SK-N-SH (cell line): Measurements from ENCODE around the gene IAH1. TPM values are rescaled to one million over a fixed set of nuclear protein-coding genes. Genes with fewer than 3 reads are reported as not detected.
A peak's percentile ranks its signal among the peaks of the same experiment; 100 is the strongest.

ENCODE experiments used
- CTCF ChIA-PET: fragments of 300-600, 350-600 bp; formaldehyde crosslinking; extraction: SDS; loops from one replicate; lab custom pipeline; 2021; lab: Yijun Ruan, JAX
- POLR2A ChIA-PET: fragments of 350-600 bp; sonication (Branson Sonifier 250); formaldehyde crosslinking; extraction: SDS; loops from one replicate; lab custom pipeline; 2020; ENCODE audit warnings: antibody characterized with exemption, inconsistent platforms; lab: Yijun Ruan, JAX
- DNase-seq: peaks from one replicate; pipeline ENCODE4 v3.0.0; 2012
- H2AFZ ChIP-seq: fragments of 200-600 bp; sonication (generic); 2 replicates; pipeline ENCODE4 v1.8.1; 2016; ENCODE audit warnings: antibody characterized with exemption, mild to moderate bottlenecking, low read depth
- H3F3A ChIP-seq: fragments of 200-600 bp; sonication (generic); replicated peaks from 2 replicates; pipeline ENCODE3; 2016; ENCODE audit warnings: antibody characterized with exemption, mild to moderate bottlenecking; ENCODE audit not compliant: insufficient read depth
- H3K27ac ChIP-seq, 2 experiments: fragments of 200-500 bp in 1 of 2; fragments of 200-600 bp in 1 of 2; sonication (Bioruptor generic) in 1 of 2; sonication (generic), shearing (Covaris generic) in 1 of 2; 2 replicates each; pipeline versions ENCODE4 v1.5.1 to v1.6.1; 2014 to 2016; ENCODE audit warnings: low read depth in 2 of 2, inconsistent platforms in 1 of 2, low read length in 1 of 2, mild to moderate bottlenecking in 1 of 2, mixed read lengths in 1 of 2
- H3K27me3 ChIP-seq: fragments of 200-600 bp; sonication (generic), shearing (Covaris generic); 2 replicates; pipeline ENCODE4 v1.6.1; 2016; ENCODE audit warnings: mixed run types; ENCODE audit not compliant: insufficient read depth
- H3K36me3 ChIP-seq, 2 experiments: fragments of 200-500 bp in 1 of 2; fragments of 200-600 bp in 1 of 2; sonication (Bioruptor generic) in 1 of 2; sonication (generic) in 1 of 2; replicated peaks in 1 of 2; 2 replicates each; pipeline versions ENCODE3 to v1.5.1; 2014 to 2016; ENCODE audit warnings: low read length in 1 of 2, mild to moderate bottlenecking in 1 of 2; ENCODE audit not compliant: insufficient read depth in 2 of 2, control insufficient read depth in 1 of 2
- H3K4me1 ChIP-seq, 2 experiments: fragments of 200-500 bp in 1 of 2; fragments of 200-600 bp in 1 of 2; sonication (Bioruptor generic) in 1 of 2; sonication (generic), shearing (Covaris generic) in 1 of 2; 2 replicates each; pipeline versions ENCODE4 v1.5.1 to v1.6.1; 2014 to 2016; ENCODE audit warnings: low read depth in 1 of 2, low read length in 1 of 2, mixed run types in 1 of 2; ENCODE audit not compliant: insufficient read depth in 2 of 2, control insufficient read depth in 1 of 2
- H3K4me2 ChIP-seq: fragments of 200-600 bp; sonication (generic), shearing (Covaris generic); 2 replicates; pipeline ENCODE4 v1.6.1; 2017; ENCODE audit warnings: mixed run types
- H3K4me3 ChIP-seq, 2 experiments: fragments of 200-500 bp in 1 of 2; fragments of 200-600 bp in 1 of 2; sonication (Bioruptor generic) in 1 of 2; sonication (generic), shearing (Covaris generic) in 1 of 2; 2 replicates each; pipeline versions ENCODE4 v1.5.1 to v1.8.1; 2014 to 2016; ENCODE audit warnings: low read depth in 2 of 2, inconsistent platforms in 1 of 2, low read length in 1 of 2, mild to moderate bottlenecking in 1 of 2, mixed read lengths in 1 of 2, moderate library complexity in 1 of 2
- H3K79me2 ChIP-seq: fragments of 200-600 bp; sonication (generic); 2 replicates; pipeline ENCODE4 v1.8.1; 2017; ENCODE audit warnings: mild to moderate bottlenecking; ENCODE audit not compliant: insufficient read depth
- H3K9ac ChIP-seq: fragments of 200-600 bp; sonication (generic); 2 replicates; pipeline ENCODE4 v1.6.1; 2017; ENCODE audit warnings: mixed run types
- H3K9me2 ChIP-seq: fragments of 200-600 bp; sonication (generic); 2 replicates; pipeline ENCODE4 v1.6.1; 2017; ENCODE audit warnings: mixed run types
- H3K9me3 ChIP-seq: fragments of 200-600 bp; sonication (generic); 2 replicates; pipeline ENCODE4 v1.6.1; 2017; ENCODE audit warnings: mixed run types, mild to moderate bottlenecking, moderate library complexity
- H4K20me1 ChIP-seq: fragments of 200-600 bp; sonication (generic); 2 replicates; pipeline ENCODE4 v1.6.1; 2017; ENCODE audit warnings: mild to moderate bottlenecking, mixed run types; ENCODE audit not compliant: insufficient read depth
- FOSL2 ChIP-seq: IDR thresholded peaks from 2 replicates; pipeline ENCODE4 v1.4.0; 2012; ENCODE audit warnings: low read depth, mild to moderate bottlenecking, moderate library complexity, borderline replicate concordance
- GATA2 ChIP-seq: sonication (generic); formaldehyde crosslinking; IDR thresholded peaks from 2 replicates; pipeline ENCODE4 v1.5.0; 2020; ENCODE audit warnings: mild to moderate bottlenecking, missing genetic modification reagents
- IRF3 ChIP-seq: fragments of 150-350 bp; IDR thresholded peaks from 2 replicates; pipeline ENCODE4 v1.6.1; 2016; ENCODE audit warnings: mild to moderate bottlenecking, low read depth, low read length
- JUND ChIP-seq: IDR thresholded peaks from 2 replicates; pipeline ENCODE4 v1.4.0; 2012
- MAX ChIP-seq: IDR thresholded peaks from 2 replicates; pipeline ENCODE4 v1.4.0; 2012; ENCODE audit warnings: low read depth
- MEF2A ChIP-seq: IDR thresholded peaks from 2 replicates; pipeline ENCODE4 v1.4.0; 2012; ENCODE audit warnings: low read depth, borderline replicate concordance
- MXI1 ChIP-seq: IDR thresholded peaks from 2 replicates; pipeline ENCODE4 v1.6.1; 2012; ENCODE audit warnings: mild to moderate bottlenecking, low read depth, low read length, improper control_type of control experiment
- PBX3 ChIP-seq: IDR thresholded peaks from 2 replicates; pipeline ENCODE4; 2012
- SIN3A ChIP-seq: IDR thresholded peaks from 2 replicates; pipeline ENCODE4 v1.6.1; 2012; ENCODE audit warnings: low read depth, mild to moderate bottlenecking, low read length, moderate library complexity, borderline replicate concordance
- SMC3 ChIP-seq: IDR thresholded peaks from 2 replicates; pipeline ENCODE4 v1.6.1; 2012; ENCODE audit warnings: low read depth, low read length, improper control_type of control experiment
- TCF12 ChIP-seq: IDR thresholded peaks from 2 replicates; pipeline ENCODE4 v1.4.0; 2012
- TEAD4 ChIP-seq: IDR thresholded peaks from 2 replicates; pipeline ENCODE4 v1.4.0; 2012; ENCODE audit warnings: mild to moderate bottlenecking, borderline replicate concordance; ENCODE audit not compliant: insufficient read depth
- USF1 ChIP-seq: IDR thresholded peaks from 2 replicates; pipeline ENCODE4 v1.4.0; 2012; ENCODE audit warnings: low read depth, borderline replicate concordance
- YY1 ChIP-seq: IDR thresholded peaks from 2 replicates; pipeline ENCODE4 v1.4.0; 2012; ENCODE audit warnings: low read depth, mild to moderate bottlenecking
- ZBTB33 ChIP-seq: IDR thresholded peaks from 2 replicates; pipeline ENCODE4 v1.4.0; 2012; ENCODE audit warnings: low read depth, borderline replicate concordance
- WGBS: methylation state at CpG from one replicate; pipeline ENCODE4 v1.1.6; 2017; ENCODE audit warnings: low lambda C conversion rate; 5-methylcytosine and 5-hydroxymethylcytosine counted together
- polyA plus RNA-seq, 3 experiments: library from polyadenylated mRNA; depleted of rRNA; stranded (reverse); fragments of >200 nt; gene quantifications; 2 replicates each; pipeline ENCODE4 v1.2.3, GENCODE V29; 2012

Gene IAH1
- polyA plus RNA-seq, 1 of the 3 experiments (the other 2 are of a cell fraction) = 115 TPM

- Histone ChIP-seq H3K4me2 (0 out of 2 replicates have a peak overlapping the region, but pooled peaks have one; percentile 86), H3F3A (peaks cover 31% of the 10 kb centered on the region), H3K4me1 (peaks cover 9 to 40% of the 10 kb centered on the region in 2 experiments; a peak in 1 of 4 replicates), H3K27me3 (no peaks in the 10 kb centered on the region), H3K79me2 (peaks cover 62% of the 10 kb centered on the region), H3K9me3 (no peaks in the 10 kb centered on the region), H3K9me2 (no peaks in the 10 kb centered on the region), H3K27ac (no peak overlapping the region), H3K4me3 (no peak overlapping the region), H4K20me1 (no peaks in the 10 kb centered on the region), H3K9ac (no peak overlapping the region), H2AFZ (no peak overlapping the region), H3K36me3 (peaks cover 52 to 64% of the 10 kb centered on the region in 2 experiments)
- TF ChIP-seq TCF12 = no peak
- TF ChIP-seq USF1 = no peak
- TF ChIP-seq SMC3 = no peak
- TF ChIP-seq FOSL2 = no peak
- no peak for TF ChIP-seq JUND
- no peak for TF ChIP-seq YY1
- DNase-seq = no peak
- POLR2A ChIA-PET = no interaction called here
- WGBS = 89% methylated on average over 7 of the region's 7 CpGs
- CTCF ChIA-PET = no interaction called here
Observed at GRCh38 chr2:9477914-9478313, 3.6 kb downstream of the IAH1 start.

GRCh38 chr2:9478526-9478925 lies 4.2 kb downstream of the IAH1 start:
- no peak overlapping the region for H3K27ac ChIP-seq
- no peaks in the 10 kb centered on the region for H3K27me3 ChIP-seq
- H3K4me3 ChIP-seq = no peak overlapping the region
- H3K9me2 ChIP-seq = no peaks in the 10 kb centered on the region
- H3K36me3 ChIP-seq = peaks cover 53 to 64% of the 10 kb centered on the region in 2 experiments
- ChIA-PET CTCF (interaction anchor here (0.9 kb wide), 1 partner anchor 119 kb away, joined by 3 read pairs; no protein-coding TSS in a partner anchor), POLR2A (no interaction called here)
- H3K9ac ChIP-seq = no peak overlapping the region
- peaks cover 30% of the 10 kb centered on the region for H3F3A ChIP-seq
- H3K79me2 ChIP-seq = peaks cover 62% of the 10 kb centered on the region
- no peak overlapping the region for H3K4me2 ChIP-seq
- TF ChIP-seq IRF3 (no peak), JUND (no peak), ZBTB33 (no peak), SMC3 (no peak), SIN3A (no peak), GATA2 (CRISPR knock-in tag) (no peak), PBX3 (no peak), MAX (no peak), TEAD4 (no peak), MEF2A (no peak), MXI1 (no peak)
- no peaks in the 10 kb centered on the region for H4K20me1 ChIP-seq
- no peak overlapping the region for H2AFZ ChIP-seq
- H3K9me3 ChIP-seq = no peaks in the 10 kb centered on the region
- H3K4me1 ChIP-seq = peaks cover 9 to 40% of the 10 kb centered on the region in 2 experiments; a peak in 1 of 4 replicates
- no peak for DNase-seq
- WGBS = 92% methylated on average over 3 of the region's 3 CpGs
